Activated CD4-positive, alpha-beta T cell treated with anti-CD3 and anti-CD28 coated beads for 4 hours (primary cell): ENCODE data around the gene GRIP1.

ENCODE experiments used
- DNase-seq, 2 donors: peaks; one replicate each; pipeline ENCODE4 v3.0.0-alpha.2; 2020

Gene GRIP1

GRCh38 chr12:66638666-66639065 is 40.2 kb downstream of the GRIP1 start:
- DNase-seq: no peak

DNA sequence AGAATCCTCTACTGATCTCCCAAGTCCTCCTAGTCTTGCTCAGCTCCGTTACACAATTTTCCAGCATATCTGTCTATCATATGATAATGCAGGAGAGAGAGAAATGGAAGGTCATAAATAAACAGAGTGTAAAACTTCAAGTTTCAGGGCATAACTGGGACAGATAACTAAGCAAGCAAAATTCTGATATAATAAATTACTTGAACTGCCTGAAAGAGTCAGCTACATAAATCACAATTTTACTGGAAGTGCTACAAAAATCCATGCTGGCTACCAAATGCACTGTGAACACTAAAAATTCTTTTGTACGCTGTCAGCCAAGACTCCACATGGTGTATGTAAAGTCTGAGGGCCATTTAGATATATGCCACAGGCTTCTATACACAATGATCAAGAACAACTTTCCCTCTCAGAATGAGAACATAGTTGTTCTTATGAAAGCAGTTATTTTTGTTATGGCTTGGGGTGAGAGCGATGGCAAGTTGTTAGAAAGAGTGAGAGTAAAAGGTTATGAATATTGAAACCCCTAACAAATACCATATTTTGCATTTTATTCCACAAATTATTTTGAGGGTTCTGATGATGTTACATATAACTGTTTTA is 41.1 kb downstream of the GRIP1 start:
- no peak for DNase-seq

GRCh38 chr12:66636771-66637170 is 42.1 kb downstream of the GRIP1 start:
- DNase-seq: no peak

GRCh38 chr12:66633676-66634075 is 45.2 kb downstream of the GRIP1 start:
- DNase-seq: no peak

DNA sequence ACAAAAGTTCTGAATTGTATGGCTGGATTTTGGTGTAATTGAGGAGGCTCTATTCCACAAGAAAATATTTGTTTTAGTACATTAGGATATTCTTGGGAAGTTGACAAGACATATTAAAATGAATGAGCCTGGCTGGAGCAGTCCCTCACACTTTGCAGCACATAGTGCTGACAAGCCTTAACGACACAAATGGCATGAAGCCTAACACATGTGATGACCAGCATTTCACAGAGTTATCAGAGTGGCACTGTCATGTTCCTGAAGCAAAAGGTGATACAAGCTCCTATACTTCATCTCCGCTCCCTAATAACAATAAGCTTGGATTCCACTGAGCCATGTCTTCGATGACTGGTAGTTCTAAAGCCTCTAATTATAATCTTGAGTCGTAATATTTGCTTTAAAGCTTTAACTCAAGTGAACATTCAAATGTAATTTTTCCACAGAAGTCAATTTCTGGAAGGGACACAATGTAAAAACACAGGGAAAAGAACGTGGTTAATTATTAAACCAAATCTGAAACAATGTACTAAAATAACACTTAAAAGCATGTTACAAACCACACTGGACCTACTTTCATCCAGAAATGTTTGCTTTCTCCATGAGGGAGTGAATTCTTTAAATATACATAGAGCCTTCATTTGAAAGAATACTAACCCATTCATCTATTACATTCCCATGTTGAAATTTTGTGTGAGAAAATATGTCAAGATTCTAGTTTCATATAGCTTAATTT is 49.6 kb downstream of the GRIP1 start:
- no peak for DNase-seq

- DNase-seq: no peak
Measured at GRCh38 chr12:66627988-66628317, 50.9 kb downstream of the GRIP1 start.

- no peak for DNase-seq
Measured at GRCh38 chr12:66627270-66627987, 51.4 kb downstream of the GRIP1 start.

DNA sequence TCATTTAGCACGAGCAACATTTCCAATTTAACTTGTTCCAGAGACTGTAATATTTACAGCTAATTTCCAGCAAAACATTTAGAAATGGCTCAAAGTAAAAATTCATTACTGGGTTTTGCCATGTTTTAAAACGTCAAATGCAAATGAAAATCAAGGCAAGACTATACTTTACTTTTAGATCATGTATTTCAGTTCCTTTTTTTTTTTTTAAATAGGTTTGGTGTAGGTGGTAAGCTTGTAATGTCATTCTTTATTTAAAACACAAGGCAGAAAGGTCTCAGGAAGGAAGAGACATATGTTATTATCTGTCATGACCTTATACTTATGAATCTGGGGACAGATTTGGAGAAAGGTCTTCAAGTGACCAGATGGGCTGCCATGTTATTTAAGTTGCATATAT is 54.1 kb downstream of the GRIP1 start:
- DNase-seq: no peak

- DNase-seq: no peak
Measured at GRCh38 chr12:66623455-66623854, 55.4 kb downstream of the GRIP1 start.

GRCh38 chr12:66620688-66621087 is 58.2 kb downstream of the GRIP1 start:
- no peak for DNase-seq

DNA sequence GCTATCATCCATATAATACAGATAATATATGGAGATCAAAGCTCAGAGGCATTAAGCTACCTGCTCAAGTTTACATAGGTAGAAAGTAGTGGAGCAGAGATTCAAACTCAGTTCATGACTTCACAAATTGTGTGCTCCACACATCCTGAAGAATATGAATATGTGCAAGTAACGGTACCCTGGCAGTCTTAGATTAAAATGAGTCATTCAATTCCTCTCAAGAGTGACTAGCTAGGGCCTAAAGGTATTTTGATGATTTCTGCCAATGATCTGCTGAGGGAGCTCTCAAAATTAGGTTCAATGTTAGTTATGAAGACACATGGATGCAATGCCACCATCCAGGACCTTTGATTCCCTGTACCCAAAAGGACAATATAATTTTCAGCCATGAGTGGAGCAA is 58.9 kb downstream of the GRIP1 start:
- DNase-seq: no peak

DNA sequence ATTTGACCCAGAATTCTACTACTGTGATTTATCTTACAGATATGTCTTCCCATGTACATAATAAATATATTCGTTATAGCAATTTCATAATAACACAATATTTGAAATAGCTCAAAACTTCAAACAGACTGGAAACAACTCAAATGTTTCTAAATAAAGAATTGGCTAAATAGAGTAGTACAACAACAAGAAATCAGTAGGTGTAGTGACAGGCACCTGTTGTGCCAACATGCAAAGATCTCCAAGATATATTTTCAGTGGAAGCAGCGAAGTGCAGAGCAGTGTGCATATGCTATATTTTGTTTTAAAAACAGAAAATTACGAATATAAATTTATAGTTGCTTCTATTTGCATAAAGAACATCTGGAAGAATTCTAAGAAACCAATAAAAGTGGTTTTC is 60.9 kb downstream of the GRIP1 start:
- DNase-seq: no peak

- no peak for DNase-seq
Measured at GRCh38 chr12:66612090-66612775, 66.6 kb downstream of the GRIP1 start.

DNA sequence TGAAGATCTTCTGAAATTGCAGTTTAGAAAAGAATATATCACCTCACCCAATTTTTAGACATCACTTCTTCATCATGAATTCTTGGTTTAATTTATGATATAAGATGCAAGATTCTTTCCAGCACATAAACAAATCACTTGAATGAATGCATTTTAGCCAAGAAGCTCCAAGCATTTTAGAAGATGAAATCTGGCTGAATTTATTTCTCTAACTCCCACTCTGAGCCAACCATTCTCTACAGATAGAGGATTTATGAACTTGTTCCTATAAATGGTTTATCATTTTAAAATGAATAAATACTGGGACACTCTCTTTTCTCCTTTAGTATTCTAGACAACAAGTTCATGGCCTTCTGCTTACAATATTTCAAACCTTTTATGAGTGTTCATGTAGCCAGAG is 71.7 kb downstream of the GRIP1 start:
- DNase-seq: no peak

GRCh38 chr12:66605293-66605692 is 73.6 kb downstream of the GRIP1 start:
- no peak for DNase-seq

- no peak for DNase-seq
Measured at GRCh38 chr12:66603981-66604479, 74.8 kb downstream of the GRIP1 start.

DNA sequence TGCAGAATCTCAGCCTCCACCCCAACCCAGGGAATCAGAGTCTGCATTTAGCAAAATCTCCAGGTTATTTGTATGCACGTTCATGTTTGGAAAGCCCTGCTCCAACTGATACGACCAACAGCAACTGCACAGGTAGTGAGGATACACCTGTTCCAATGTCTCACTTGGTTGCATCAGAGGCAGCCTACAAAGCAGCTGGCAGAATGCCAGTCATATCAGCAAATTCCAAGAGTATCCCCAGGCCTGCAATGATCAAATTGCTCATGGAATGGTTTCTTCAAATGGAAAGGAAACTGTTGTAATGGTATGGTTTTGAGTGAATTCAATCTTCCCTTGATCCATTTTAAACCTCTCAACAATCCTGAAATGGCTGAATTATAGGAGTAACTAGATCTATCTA is 75.4 kb downstream of the GRIP1 start:
- no peak for DNase-seq

DNA sequence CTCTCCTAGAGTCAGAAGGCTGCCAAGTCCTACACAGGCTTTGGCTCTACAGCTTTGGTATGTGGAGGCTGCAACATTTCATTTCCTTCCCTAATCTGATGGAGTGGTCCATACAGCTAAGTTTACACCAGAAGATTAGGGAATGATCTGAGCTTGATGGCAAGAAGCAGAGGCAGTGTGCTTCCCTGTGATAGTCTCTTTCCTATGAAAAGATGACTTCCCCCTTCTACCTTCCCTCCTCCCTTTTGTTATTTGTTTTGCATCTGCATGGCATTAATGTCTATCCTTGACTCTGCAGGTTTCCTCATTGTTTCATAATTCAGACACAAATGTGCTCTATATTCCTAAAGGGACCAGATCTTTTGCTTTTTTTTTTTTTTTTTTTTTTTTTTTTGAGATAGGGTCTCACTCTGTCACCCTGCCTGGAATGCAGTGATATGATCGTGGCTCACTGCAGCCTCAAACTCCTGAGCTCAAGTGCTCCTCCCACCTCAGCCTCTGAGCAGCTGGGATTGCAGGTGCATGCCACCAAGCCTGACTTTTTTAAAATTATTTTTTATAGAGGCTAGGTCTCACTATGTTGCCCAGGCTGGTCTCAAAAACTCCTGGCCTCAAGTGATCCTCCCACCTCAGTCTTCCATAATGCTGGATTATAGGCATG is 76.3 kb downstream of the GRIP1 start:
- DNase-seq: no peak

- no peak for DNase-seq
Measured at GRCh38 chr12:66600903-66601302, 78.0 kb downstream of the GRIP1 start.

DNA sequence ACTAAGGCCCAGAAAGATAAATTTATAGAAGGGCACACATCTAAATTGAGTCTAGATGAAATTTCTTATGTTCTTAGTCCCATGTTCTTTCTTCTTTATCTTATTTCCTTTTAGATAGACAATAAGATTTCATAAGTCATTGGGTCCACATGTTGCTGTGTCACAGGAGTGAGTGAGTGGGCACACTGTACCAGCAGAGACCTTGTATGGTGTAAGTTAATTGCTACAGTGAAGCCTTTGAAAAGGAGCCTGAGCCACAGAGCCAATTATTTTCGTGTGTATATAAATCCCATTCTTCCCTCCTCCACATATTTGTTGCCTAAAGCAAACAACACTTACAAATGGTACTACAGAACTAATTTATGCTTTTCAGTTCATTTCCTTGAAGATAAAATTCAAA is 79.1 kb downstream of the GRIP1 start:
- no peak for DNase-seq

- DNase-seq: no peak
Measured at GRCh38 chr12:66598608-66599007, 80.3 kb downstream of the GRIP1 start.

DNA sequence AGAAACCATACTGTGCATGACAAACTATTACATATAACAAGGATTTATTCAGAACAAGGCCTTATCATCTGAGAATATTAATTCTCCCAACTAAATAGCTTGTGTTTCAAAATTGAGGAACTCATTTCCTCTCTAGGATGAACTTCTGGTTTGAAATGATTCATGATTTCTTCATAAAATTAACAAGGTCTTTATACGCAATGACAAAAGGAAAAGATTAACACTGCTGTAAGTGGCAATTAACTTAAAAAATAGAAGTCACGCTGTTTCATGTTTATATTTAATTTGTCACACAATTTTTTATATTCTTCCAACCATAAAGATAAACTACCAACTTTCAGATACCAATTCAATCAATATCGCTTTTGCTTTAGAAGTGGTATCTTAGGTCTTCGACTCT is 80.8 kb downstream of the GRIP1 start:
- no peak for DNase-seq

GRCh38 chr12:66596199-66596598 is 82.7 kb downstream of the GRIP1 start:
- no peak for DNase-seq
